ENCODE results near the gene TRA2A.
A peak's percentile ranks its signal among the peaks of the same experiment; 100 is the strongest.

The TRA2A gene

DNA sequence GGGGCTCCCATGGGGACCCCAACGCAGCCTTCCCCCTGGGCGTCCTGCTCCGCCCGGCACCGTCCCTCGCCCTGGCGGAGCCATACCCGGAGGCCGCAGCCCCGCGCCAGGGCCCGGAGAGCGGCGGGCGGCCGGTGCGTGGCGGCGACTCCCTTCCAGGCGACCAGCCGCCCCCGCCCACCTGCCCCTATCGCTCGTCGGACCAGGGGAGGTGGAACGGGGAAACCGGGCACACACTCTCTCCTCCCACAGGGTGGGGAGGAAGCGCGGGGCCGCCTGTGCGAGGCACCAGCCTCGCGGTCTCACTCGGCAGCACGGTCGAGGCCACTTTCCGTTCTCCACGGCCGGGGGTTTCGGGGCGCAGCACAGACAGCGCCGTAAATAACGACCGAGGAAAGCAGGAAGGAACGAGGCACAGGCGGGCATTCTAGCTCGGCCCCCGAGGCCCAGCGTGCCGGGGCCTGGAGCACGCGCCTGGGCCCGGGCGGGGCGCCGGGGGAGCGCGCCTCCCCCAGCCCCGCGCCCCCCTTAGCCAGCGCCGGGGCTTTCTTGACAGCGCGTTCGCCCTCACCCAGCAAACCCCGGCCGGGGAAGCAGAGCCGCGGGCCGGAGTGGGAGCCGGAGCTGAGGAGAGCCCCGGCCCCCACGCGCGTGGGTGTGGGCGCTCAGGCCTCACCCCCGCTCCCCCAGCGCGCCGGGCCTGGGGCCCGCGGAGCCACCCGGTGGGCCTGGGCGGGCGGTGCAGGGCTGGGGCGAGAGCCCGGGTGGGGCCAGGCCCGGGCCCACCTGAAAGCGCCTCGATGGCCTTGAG is 62.4 kb downstream of the TRA2A start:
- DNase-seq: peak; percentile 26

DNA sequence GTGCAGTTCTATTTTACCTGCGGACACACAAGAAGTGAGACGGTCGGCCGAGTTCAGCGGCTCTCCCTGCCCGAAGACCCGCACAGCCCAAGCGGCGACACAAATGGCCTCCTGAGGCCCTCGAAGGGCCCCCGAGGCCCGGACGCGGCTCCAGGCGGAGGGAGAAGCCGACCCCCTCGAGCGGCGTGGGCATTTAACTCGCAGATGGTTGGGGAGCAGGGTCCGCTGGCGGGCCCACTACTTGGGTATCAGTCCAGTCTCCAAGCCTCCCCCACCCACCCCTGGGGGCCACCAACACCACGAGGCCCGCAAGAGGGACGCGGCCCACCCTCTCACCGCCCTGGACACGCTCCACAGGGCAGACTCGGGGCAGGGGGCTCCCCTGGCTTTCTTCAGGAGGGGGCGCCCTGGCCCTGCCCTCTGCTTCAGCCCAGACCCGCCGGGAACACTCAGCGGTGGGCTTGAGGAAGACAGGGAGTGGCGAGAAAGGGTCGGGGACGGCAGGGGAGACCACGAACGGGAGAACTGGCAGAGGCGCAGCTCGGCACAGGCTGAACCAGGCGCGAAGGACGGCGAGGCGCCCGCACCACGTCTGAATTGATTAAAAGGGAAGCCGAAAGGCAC is 63.1 kb downstream of the TRA2A start:
- peak; percentile 12 for DNase-seq

DNA sequence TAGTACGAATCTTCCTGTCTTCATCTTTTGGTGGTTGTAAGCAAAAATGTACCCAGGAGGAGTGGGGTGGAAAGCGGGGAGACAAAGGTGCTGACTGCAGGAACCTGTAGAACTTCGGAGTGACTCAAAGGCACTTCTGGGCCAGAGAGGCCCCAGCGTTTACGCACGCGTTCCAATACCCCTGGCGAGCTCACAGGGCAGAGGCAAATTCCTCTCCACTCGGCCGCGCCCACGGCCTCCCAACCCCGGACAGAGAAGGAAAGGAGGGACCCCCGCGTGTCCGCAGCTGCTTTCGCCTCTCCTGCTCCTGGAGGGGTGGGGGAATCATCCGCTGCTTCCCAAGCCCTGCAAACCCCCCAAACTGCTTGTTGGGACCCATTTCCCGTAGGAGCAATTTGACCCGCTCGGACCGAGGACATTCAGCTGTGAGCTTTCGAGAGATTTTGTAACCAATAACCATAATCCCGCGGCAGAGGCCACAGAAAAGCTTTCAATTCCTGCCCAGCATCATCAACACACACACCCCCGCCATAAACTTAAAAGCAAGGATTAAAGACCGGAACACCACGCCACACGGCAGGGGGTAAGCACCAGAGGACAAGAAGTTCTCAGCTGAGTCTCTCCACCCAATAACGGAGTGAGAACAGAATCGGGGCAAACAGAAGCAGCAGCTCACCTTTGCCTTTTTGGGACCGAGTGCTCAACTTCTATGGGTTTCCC is 63.8 kb downstream of the TRA2A start:
- peak; percentile 14 for DNase-seq

GRCh38 chr7:23467291-23467805 is 64.4 kb downstream of the TRA2A start:
- DNase-seq: no peak

- no peak for DNase-seq
Measured at GRCh38 chr7:23462846-23463245, 68.9 kb downstream of the TRA2A start.

GRCh38 chr7:23458044-23458443 is 73.7 kb downstream of the TRA2A start:
- DNase-seq: no peak

- no peak for DNase-seq
Measured at GRCh38 chr7:23456093-23456492, 75.7 kb downstream of the TRA2A start.

- no peak for DNase-seq
Measured at GRCh38 chr7:23454881-23455526, 76.8 kb downstream of the TRA2A start.
